GM10248 (cell line): ENCODE data around the gene SLCO2A1.
A peak's percentile ranks its signal among the peaks of the same experiment; 100 is the strongest.

Experiments used
- CTCF ChIA-PET: fragments of 300-600 bp; sonication (Branson Sonifier 250); formaldehyde crosslinking; extraction: SDS; loops from one replicate; lab custom pipeline; 2021; ENCODE audit warnings: antibody characterized with exemption; lab: Yijun Ruan, JAX
- POLR2A ChIA-PET: fragments of 350-650 bp; sonication (Branson Sonifier 250); formaldehyde crosslinking; extraction: SDS; loops from one replicate; lab custom pipeline; 2020; ENCODE audit warnings: antibody characterized with exemption; lab: Yijun Ruan, JAX
- DNase-seq: peaks from one replicate; pipeline ENCODE4 v3.0.0; 2012; ENCODE audit errors: extremely low spot score
- TF ChIP-seq, protein P1 (sequence below): IDR thresholded peaks from 2 replicates; pipeline ENCODE4 v1.5.1; 2012; ENCODE audit warnings: mild to moderate bottlenecking, low read depth; ENCODE audit errors: extremely low read depth, missing control alignments, control extremely low read depth

The SLCO2A1 gene

DNA sequence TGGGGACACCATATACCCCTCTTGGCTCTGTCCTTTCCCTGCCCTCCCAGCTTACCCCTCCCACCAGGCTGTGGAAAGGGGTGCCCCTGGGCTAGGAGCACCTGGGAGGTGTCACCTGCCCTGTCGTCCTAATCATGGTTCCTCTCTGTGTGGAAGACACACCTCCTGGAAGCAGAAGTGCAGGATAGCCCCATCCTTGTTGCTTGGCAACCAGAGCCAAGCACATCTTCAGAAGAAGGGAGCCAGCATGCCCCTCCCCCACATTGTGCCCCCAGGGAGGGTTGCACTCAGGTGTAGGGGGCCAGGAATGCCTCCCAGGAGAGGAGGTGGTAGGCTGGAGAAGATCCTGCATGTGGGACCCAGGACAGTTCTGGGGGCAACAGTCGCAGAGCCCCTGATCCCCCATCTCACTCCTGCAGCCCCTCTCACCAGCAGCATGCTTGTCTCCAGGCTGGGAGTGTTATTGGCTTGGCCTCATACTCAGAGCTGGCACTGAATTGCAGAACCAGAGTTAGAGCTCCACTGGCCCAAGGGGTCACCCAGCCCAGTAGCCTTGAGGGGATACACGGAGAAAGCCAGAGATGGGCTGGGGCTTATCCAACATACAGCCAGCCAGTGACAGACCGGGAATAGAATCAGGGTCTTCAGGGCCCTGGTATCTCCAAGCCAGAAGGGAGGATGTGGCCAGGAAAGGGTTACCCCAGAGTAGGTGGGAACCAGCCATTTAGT, 142.5 kb downstream of the SLCO2A1 start:
- TF ChIP-seq, protein P1, sequence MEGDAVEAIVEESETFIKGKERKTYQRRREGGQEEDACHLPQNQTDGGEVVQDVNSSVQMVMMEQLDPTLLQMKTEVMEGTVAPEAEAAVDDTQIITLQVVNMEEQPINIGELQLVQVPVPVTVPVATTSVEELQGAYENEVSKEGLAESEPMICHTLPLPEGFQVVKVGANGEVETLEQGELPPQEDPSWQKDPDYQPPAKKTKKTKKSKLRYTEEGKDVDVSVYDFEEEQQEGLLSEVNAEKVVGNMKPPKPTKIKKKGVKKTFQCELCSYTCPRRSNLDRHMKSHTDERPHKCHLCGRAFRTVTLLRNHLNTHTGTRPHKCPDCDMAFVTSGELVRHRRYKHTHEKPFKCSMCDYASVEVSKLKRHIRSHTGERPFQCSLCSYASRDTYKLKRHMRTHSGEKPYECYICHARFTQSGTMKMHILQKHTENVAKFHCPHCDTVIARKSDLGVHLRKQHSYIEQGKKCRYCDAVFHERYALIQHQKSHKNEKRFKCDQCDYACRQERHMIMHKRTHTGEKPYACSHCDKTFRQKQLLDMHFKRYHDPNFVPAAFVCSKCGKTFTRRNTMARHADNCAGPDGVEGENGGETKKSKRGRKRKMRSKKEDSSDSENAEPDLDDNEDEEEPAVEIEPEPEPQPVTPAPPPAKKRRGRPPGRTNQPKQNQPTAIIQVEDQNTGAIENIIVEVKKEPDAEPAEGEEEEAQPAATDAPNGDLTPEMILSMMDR: no peak
- POLR2A ChIA-PET: no interaction called here
- CTCF ChIA-PET: no interaction called here
- DNase-seq: peak; percentile 6

DNA sequence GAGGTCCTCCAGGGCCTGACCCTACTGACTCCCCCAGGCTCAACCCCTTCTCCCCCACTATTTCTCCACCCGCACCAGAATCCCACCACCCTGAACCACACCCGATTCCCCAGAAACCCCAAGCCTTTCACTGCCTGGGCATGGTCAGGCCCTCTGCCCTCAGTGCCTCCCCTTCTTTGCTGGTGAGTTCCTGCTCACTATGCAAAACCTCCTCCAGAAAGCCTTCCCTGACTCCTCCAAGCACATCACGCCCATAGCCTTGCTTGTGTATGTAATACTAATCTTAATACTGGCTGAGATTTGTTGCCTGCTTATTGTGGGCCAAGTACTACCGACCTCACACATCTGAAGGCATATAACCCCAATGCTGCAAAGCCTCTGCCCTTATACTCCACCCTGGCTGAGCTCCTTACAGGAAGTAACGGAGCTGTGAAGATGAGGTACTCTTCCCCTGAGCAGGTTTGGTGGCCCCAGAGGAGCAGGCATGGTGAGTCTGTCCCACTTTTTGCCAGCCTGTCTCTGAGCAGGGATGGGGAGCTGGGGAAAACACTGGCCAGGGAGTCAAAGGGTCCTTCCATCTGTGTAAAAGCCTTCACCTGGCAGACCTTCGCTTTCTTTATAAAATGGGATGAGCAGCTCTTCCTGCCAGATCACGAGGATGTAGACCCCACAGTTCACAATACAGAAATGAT, 143.5 kb downstream of the SLCO2A1 start:
- CTCF ChIA-PET: interaction anchor here (1.0 to 1.4 kb wide), 2 partner anchors 24 to 845 kb away, joined by 3 read pairs; no protein-coding TSS in a partner anchor
- TF ChIP-seq, protein P1: no peak
- DNase-seq: peak; percentile 3
- POLR2A ChIA-PET: no interaction called here

DNA sequence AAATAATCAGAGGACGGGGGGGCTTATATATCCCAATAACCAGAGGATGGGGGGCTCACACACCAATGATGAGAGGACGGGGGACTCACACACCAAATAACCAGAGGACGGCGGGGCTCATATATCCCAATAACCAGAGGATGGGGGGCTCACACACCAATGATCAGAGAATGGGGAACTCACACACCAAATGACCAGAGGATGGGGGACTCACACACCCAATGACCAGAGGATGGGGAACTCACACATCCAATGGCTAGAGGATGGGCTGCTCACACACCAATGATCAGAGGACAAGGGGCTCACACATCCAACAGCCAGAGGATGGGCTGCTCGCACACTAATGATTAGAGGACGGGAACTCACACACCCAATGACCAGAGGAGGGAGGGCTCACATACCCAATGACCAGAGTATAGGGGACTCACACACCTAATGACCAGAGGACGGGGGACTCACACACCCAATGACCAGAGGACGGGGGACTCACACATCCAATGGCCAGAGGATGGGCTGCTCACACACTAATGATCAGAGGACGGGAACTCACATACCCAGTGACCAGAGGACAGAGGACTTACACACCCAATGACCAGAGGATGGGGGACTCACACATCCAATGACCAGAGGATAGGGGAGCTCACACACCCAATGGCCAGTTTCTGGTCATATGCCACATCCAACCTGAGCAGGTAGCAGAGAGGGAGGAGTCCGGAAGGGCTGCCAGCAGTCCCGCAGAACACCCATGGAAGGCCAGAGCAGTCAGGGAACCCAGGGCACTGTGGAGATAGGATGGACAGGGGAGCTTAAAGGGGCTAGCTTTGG, 144.6 kb downstream of the SLCO2A1 start:
- DNase-seq: no peak
- ChIA-PET CTCF (interaction anchor here (1.4 kb wide), 1 partner anchor 23 kb away, joined by 3 read pairs; no protein-coding TSS in a partner anchor), POLR2A (no interaction called here)
- TF ChIP-seq, protein P1: no peak

DNA sequence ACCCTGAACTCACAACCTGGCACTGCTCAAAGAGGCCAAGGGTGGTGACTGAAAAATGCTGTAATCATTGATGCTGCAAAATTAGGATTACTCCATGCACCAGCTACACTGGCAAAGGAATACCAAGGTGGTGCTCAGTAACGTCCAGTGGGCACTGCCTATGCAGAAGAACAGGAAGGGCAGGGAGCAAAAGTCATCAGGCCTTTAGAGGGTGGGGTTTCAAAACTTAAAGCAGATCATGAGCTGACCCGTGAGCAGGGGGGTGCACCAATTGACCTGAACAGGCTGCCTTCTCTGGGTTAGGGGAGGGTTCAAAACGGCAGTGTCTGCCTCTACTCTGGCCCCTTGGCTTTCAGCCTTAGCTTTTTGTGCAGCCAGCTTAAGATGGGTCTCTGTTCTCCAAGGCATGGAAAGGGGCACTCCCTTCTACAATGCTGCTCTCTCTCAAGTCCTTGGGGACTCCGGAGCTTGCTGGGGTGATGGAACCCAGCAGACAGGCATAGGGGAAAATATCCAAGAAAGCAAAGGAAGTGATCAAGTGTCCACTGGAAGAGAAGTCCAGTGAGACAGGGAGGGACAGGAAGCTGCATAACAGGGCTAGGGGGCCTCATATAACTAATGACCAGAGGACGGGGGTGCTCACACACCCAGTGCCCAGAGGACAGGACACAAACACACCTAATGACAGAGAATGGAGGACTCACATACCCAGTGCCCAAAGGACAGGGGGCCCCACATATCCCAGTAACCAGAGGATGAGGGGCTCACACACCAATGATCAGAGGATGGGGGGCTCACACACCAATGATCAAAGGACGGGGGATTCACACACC, 145.5 kb downstream of the SLCO2A1 start:
- no peak for DNase-seq
- ChIA-PET POLR2A (no interaction called here), CTCF (interaction anchor here (1.6 kb wide), 1 partner anchor 44 kb away, joined by 3 read pairs; no protein-coding TSS in a partner anchor)
- TF ChIP-seq, protein P1: no peak

DNA sequence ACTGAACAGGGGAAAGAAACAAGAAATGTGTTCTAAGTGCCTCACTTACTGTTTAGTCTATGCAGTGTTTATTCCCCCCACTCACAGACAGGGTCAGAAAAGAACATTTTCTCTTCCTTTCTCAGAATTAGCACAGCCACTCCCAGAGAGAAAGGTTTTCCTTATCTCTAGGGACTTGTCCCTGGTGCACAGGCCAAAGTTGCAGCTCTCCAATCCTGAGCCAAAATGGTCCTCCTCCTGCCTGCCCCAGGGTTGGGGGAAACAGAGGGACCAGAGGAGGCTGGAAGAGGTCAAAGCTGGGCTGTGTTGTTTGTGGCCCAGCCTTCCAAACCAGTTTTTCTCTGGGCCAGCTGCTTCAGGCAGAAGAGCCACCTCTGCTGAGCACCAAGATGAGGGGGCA, 146.1 kb downstream of the SLCO2A1 start:
- ChIA-PET CTCF (interaction anchor here (1.6 kb wide), 1 partner anchor 44 kb away, joined by 3 read pairs; no protein-coding TSS in a partner anchor), POLR2A (no interaction called here)
- TF ChIP-seq, protein P1: no peak

More for the DNA sequence above, 146.1 kb downstream of the SLCO2A1 start:
- no peak for DNase-seq
